ENCODE data around the gene CLIP2. TPM values are rescaled to one million over a fixed set of nuclear protein-coding genes. Genes with fewer than 3 reads are reported as not detected.
"Not testable (repeated sequence)": the region's sequence is repeated elsewhere in the genome, so short reads cannot be mapped to it uniquely, and the experiment has no call there.

CLIP2 gene
- total and polyA plus RNA-seq, 12 donors, result 4.5 to 11.3 (median 6.6) TPM

DNA sequence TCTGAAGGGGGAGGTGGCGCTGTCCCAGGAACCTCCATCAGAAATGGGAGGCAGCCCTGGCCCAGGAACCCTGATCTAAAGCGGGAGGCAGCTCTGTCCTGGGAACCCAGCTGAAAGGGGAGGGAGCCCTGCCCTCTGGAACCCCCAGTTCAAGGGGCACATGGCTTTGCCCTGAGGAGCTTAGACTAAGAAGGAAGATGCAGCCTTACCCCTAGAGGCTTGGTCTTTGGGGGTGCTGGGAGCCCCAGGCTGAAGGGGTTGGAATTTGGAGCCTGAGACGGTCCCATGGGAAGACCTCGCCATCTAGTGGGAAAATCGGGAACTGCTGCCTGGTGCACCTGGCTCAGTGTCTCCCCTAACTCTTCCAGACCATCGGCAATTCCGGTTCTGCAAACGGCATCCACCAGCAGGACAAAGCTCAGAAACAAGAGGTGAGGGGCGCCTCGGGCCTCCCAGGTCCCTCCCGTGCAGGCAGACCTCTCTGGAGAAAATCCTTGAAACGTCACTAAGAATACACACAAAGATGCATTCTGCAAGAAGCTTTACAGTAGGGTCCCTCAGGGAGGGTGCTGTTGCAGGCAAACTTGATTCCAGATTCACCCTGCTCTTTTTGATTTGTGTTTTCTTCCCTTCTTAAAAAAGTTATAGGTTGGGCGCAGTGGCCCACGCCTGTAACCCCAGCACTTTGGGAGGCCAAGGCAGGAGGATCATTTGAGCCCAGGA, 112.1 kb downstream of the CLIP2 start:
- no peak overlapping the region for H3K27ac ChIP-seq
- H3K4me3 ChIP-seq, result no peak overlapping the region
- WGBS, 2 donors, result 34 to 41% methylated on average over 14 of the region's 14 CpGs
- no peaks in the 10 kb centered on the region for H3K4me1 ChIP-seq
- peak; percentile 65 for DNase-seq
- H3K27me3 ChIP-seq, result no peaks in the 10 kb centered on the region
- TF ChIP-seq CTCF (IDR thresholded peaks at IDR 0.05), result peak; percentile 92 to 99 (median 96)
- intact Hi-C loops (cut with DNase I), result loop anchor here (1.0 to 10.0 kb wide), 8 partner anchors 194 to 534 kb away; no protein-coding TSS in a partner anchor
- H3K36me3 ChIP-seq, result peaks cover 0 to 78% (median 4%) of the 10 kb centered on the region in 9 donors
- H3K9me3 ChIP-seq, result no peaks in the 10 kb centered on the region
- ATAC-seq, result peak; percentile 36 to 81 (median 62)

- intact Hi-C loops (cut with DNase I), result loop anchor here in 6 of 10 donors (5.0 to 10.0 kb wide), 5 partner anchors 195 to 535 kb away; no protein-coding TSS in a partner anchor
- H3K4me3 ChIP-seq, DNase-seq, H3K27ac ChIP-seq, ATAC-seq, H3K4me1 ChIP-seq, H3K9me3 ChIP-seq, H3K27me3 ChIP-seq: not testable (repeated sequence)
- peaks cover 0 to 66% (median 4%) of the 10 kb centered on the region in 9 donors for H3K36me3 ChIP-seq
- 86 to 94% methylated on average over 3 of the region's 3 CpGs for WGBS, 2 donors
Measured at GRCh38 chr7:74402668-74403067, 113.5 kb downstream of the CLIP2 start.

DNA sequence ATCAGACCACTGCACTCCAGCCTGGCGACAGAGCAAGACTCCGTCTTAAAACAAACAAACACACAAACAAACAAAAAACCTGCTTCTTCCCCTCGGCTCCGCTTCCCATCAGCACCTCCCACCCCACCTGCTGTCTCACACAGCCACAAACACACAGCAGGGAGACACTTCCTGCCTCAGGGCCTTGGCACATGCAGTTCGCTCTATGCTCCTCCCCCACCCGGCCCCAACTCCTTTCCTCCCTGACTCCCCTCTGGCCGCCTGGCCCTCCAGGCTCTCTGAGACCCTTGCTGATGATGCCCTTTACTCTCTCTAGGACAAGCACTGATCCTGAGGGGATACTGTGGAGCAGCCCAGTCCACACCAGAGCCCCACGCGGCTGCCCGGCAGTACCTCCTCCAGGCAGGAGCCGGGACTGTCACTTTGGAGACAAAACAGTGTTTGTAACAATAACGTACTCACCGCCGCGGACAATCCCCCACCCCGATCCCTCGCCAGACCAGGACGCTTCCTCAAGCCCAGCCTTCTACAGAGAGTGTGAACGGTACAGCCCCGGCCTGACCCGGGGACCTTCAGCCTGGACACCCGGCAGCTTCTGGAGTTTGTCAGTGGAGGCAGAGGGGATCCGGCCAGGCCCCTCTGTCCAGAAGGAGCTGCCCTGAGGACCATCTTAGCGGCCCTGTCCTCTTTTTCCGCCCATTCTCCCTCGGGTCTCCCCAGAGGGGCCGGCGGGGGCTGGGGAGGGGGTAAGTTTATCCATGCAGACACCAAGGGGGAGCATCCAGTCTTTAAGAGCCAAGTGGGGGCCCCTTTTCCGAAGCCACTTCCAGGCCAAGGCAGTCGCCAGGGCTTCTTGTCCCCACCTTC, 114.5 kb downstream of the CLIP2 start:
- TF ChIP-seq CTCF (IDR thresholded peaks at IDR 0.05), result no peak
- 88 to 89% methylated on average over 30 of the region's 30 CpGs for WGBS, 2 donors
- Histone ChIP-seq H3K27me3 (no peaks in the 10 kb centered on the region), H3K27ac (no peak overlapping the region), H3K9me3 (no peaks in the 10 kb centered on the region), H3K4me1 (no peaks in the 10 kb centered on the region), H3K4me3 (no peak overlapping the region), H3K36me3 (peaks cover 0 to 55% (median 4%) of the 10 kb centered on the region in 9 donors)
- no peak for DNase-seq
- intact Hi-C loops (cut with DNase I), result loop anchor here in 6 of 10 donors (5.0 to 10.0 kb wide), 5 partner anchors 196 to 536 kb away; no protein-coding TSS in a partner anchor
- no peak for ATAC-seq

DNA sequence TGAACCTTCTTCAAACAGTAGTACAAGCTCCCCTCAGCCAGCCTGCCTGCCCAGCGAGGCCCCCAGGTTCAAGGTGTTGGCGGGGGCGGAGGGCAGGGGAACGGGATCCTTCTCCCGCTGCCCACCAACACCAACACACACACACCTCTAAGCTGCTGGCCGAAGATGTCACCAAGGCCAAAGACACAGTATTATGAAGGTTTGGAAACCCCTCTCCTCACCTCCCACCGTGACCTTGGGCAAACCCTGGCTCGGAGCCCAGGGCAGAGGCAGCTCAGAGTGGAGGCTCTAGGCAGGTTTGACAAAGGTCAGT, 115.1 kb downstream of the CLIP2 start:
- no peak overlapping the region for H3K4me3 ChIP-seq
- no peak for ATAC-seq
- no peaks in the 10 kb centered on the region for H3K27me3 ChIP-seq
- H3K36me3 ChIP-seq, result peaks cover 0 to 54% (median 4%) of the 10 kb centered on the region in 9 donors
- no peaks in the 10 kb centered on the region for H3K4me1 ChIP-seq
- H3K9me3 ChIP-seq, result no peaks in the 10 kb centered on the region
- no peak for DNase-seq
- intact Hi-C loops (cut with DNase I), result loop anchor here in 6 of 10 donors (5.0 to 10.0 kb wide), 5 partner anchors 197 to 537 kb away; no protein-coding TSS in a partner anchor
- 87 to 89% methylated on average over 8 of the region's 8 CpGs for WGBS, 2 donors
- no peak for TF ChIP-seq CTCF (IDR thresholded peaks at IDR 0.05)
- H3K27ac ChIP-seq, result no peak overlapping the region

All from heart right ventricle (tissue), 16 donors.